ENCODE data around the gene SPHK1.

- TF ChIP-seq CTCF (IDR thresholded peaks at IDR 0.05) (no peak), POLR2A (IDR thresholded peaks at IDR 0.05) (no peak)
Measured at GRCh38 chr17:76367642-76368041, 16.8 kb upstream of the SPHK1 start.

Measured in breast epithelium (tissue), 3 donors.